Loucy (cell line): ENCODE results near the gene PDCD2.
A peak's percentile ranks its signal among the peaks of the same experiment; 100 is the strongest.
"Not testable (repeated sequence)": the region's sequence is repeated elsewhere in the genome, so short reads cannot be mapped to it uniquely, and the experiment has no call there.

Source experiments
- H2AFZ ChIP-seq: fragments of 200-600 bp; sonication (generic); 2 replicates; pipeline ENCODE4 v1.6.0; 2016; ENCODE audit warnings: antibody characterized with exemption, mild to moderate bottlenecking, low read length, moderate library complexity
- H3F3A ChIP-seq: fragments of 200-600 bp; 2 replicates; pipeline ENCODE4 v1.6.0; 2016; ENCODE audit warnings: antibody characterized with exemption, low read depth, mild to moderate bottlenecking
- H3K27me3 ChIP-seq: fragments of 200-600 bp; sonication (generic); 2 replicates; pipeline ENCODE4 v1.6.1; 2014; ENCODE audit warnings: low read length, mild to moderate bottlenecking; ENCODE audit not compliant: insufficient read depth, poor library complexity, severe bottlenecking
- H3K36me3 ChIP-seq: fragments of 200-600 bp; sonication (generic); 2 replicates; pipeline ENCODE4 v1.6.1; 2016; ENCODE audit warnings: low read length; ENCODE audit not compliant: insufficient read depth
- H3K4me1 ChIP-seq: fragments of 200-600 bp; sonication (generic); 2 replicates; pipeline ENCODE4 v1.5.1; 2014; ENCODE audit warnings: low read length, mild to moderate bottlenecking; ENCODE audit not compliant: insufficient read depth, poor library complexity, severe bottlenecking
- H3K4me2 ChIP-seq: fragments of 200-600 bp; sonication (generic); 2 replicates; pipeline ENCODE4 v1.6.0; 2014; ENCODE audit warnings: antibody characterized with exemption, low read length, low read depth, mild to moderate bottlenecking; ENCODE audit not compliant: poor library complexity, severe bottlenecking
- H3K4me3 ChIP-seq: fragments of 200-600 bp; sonication (generic); 2 replicates; pipeline ENCODE4 v1.5.1; 2014; ENCODE audit warnings: low read length, mild to moderate bottlenecking, mixed read lengths; ENCODE audit not compliant: poor library complexity, severe bottlenecking
- H3K79me2 ChIP-seq: fragments of 200-600 bp; sonication (generic); 2 replicates; pipeline ENCODE4 v1.6.1; 2014; ENCODE audit warnings: low read length; ENCODE audit not compliant: insufficient read depth
- H3K9ac ChIP-seq: fragments of 200-600 bp; sonication (generic); 2 replicates; pipeline ENCODE4 v1.6.0; 2014; ENCODE audit warnings: mild to moderate bottlenecking, low read depth, low read length, moderate library complexity; ENCODE audit not compliant: poor library complexity, severe bottlenecking
- H3K9me2 ChIP-seq: fragments of 200-600 bp; sonication (generic); replicated peaks from 2 replicates; pipeline ENCODE4 v1.6.1; 2016; ENCODE audit warnings: low read depth, low read length, mixed read lengths
- H3K9me3 ChIP-seq: fragments of 200-600 bp; sonication (generic); 2 replicates; pipeline ENCODE4 v1.6.1; 2014; ENCODE audit warnings: mild to moderate bottlenecking, antibody characterized with exemption, low read length, low read depth; ENCODE audit not compliant: insufficient read depth
- H4K20me1 ChIP-seq: fragments of 200-600 bp; sonication (generic); 2 replicates; pipeline ENCODE4 v1.6.0; 2014; ENCODE audit warnings: antibody characterized with exemption, low read length, mild to moderate bottlenecking; ENCODE audit not compliant: insufficient read depth, poor library complexity, severe bottlenecking
- EZH2phosphoT487 ChIP-seq: fragments of 200-600 bp; IDR thresholded peaks from 2 replicates; pipeline ENCODE4 v1.6.1; 2018; ENCODE audit warnings: antibody characterized with exemption, mild to moderate bottlenecking, moderate library complexity, borderline replicate concordance
- TF ChIP-seq, protein P1 (sequence below): fragments of 200-600 bp; sonication (generic); conservative IDR thresholded peaks from 2 replicates; pipeline ENCODE4 v1.5.1; 2014; ENCODE audit warnings: mild to moderate bottlenecking, antibody characterized with exemption, low read length

The PDCD2 gene, protein sequence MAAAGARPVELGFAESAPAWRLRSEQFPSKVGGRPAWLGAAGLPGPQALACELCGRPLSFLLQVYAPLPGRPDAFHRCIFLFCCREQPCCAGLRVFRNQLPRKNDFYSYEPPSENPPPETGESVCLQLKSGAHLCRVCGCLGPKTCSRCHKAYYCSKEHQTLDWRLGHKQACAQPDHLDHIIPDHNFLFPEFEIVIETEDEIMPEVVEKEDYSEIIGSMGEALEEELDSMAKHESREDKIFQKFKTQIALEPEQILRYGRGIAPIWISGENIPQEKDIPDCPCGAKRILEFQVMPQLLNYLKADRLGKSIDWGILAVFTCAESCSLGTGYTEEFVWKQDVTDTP

GRCh38 chr6:170584181-170584953, at the start of gene PDCD2:
PDCD2 (minus strand) TSS chr6:170584637; CDS start chr6:170584581, 56 bp downstream.
- Histone ChIP-seq H3K9me3 (no peaks in the 10 kb centered on the region; the same call in 1 of the 2 replicates), H3K9ac (peak within 1 kb of the TSS; percentile 82), H4K20me1 (peaks cover 14% of the 10 kb centered on the region), H3K27me3 (no peaks in the 10 kb centered on the region), H3K4me3 (peak within 1 kb of the TSS; percentile 88), H2AFZ (peak within 1 kb of the TSS; percentile 93), H3K4me1 (peaks cover 26% of the 10 kb centered on the region), H3K36me3 (peaks cover 5% of the 10 kb centered on the region; the same call in 1 of the 2 replicates), H3K4me2 (peak within 1 kb of the TSS; percentile 96), H3F3A (no peaks in the 10 kb centered on the region), H3K79me2 (peaks cover 28% of the 10 kb centered on the region), H3K9me2 (no peaks in the 10 kb centered on the region)
- TF ChIP-seq, protein P1, sequence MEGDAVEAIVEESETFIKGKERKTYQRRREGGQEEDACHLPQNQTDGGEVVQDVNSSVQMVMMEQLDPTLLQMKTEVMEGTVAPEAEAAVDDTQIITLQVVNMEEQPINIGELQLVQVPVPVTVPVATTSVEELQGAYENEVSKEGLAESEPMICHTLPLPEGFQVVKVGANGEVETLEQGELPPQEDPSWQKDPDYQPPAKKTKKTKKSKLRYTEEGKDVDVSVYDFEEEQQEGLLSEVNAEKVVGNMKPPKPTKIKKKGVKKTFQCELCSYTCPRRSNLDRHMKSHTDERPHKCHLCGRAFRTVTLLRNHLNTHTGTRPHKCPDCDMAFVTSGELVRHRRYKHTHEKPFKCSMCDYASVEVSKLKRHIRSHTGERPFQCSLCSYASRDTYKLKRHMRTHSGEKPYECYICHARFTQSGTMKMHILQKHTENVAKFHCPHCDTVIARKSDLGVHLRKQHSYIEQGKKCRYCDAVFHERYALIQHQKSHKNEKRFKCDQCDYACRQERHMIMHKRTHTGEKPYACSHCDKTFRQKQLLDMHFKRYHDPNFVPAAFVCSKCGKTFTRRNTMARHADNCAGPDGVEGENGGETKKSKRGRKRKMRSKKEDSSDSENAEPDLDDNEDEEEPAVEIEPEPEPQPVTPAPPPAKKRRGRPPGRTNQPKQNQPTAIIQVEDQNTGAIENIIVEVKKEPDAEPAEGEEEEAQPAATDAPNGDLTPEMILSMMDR = no peak
- no peak for TF ChIP-seq EZH2phosphoT487

DNA sequence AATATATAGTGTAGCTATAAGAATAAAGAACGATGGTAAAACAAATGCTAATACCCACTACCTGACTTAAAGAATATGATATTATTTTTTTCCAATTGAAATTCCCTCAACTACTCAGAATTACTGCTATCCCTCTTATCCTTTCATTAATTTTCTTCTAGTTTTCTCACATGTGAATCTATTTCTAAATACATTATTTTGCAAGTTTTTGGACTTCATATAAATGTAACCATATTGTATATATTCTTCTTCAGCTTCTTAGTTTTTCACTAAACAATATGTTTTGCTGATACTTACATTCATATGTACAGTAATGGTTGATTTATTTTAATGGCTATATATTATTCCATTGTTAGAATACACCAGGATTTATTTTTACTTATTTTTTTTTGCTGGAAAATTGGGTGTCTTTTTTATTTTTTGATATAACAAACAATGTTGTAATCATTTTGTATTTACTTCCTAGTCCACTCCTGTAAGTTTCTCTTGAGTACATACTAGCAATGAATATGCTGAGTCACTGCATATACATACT, 31.6 kb upstream of the PDCD2 start:
- not testable (repeated sequence) for H3K9me3 ChIP-seq, H3K4me3 ChIP-seq, H3K4me2 ChIP-seq, H3K27me3 ChIP-seq, H3K9ac ChIP-seq, H3F3A ChIP-seq, H3K4me1 ChIP-seq, H3K79me2 ChIP-seq, H2AFZ ChIP-seq, H3K36me3 ChIP-seq, H3K9me2 ChIP-seq, H4K20me1 ChIP-seq

GRCh38 chr6:170612256-170612804, 27.9 kb upstream of the PDCD2 start:
- H3K79me2 ChIP-seq, H3K27me3 ChIP-seq, H3K9me3 ChIP-seq, H3K9ac ChIP-seq, H3F3A ChIP-seq, H3K36me3 ChIP-seq, H2AFZ ChIP-seq, H3K4me1 ChIP-seq, H3K4me2 ChIP-seq, H4K20me1 ChIP-seq, H3K4me3 ChIP-seq, H3K9me2 ChIP-seq: not testable (repeated sequence)

DNA sequence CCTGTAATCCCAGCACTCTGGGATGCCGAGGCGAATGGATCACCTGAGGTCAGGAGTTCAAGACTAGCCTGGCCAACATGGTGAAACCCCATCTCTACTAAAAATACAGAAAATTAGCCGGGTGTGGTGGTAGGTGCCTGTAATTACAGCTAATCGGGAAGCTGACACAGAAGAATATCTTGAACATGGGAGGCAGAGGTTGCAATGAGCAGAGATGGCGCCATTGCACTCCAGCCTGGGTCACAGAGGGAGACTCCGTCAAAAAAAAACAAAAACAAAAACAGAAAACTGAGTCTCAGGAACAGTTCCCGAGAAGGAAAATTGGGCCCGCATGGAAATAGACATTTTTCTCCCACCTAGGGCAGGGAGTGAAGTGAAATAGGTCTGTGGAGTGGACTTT, 24.8 kb upstream of the PDCD2 start:
- not testable (repeated sequence) for H3K79me2 ChIP-seq, H3K9ac ChIP-seq, H3K27me3 ChIP-seq, H4K20me1 ChIP-seq, H3F3A ChIP-seq, H2AFZ ChIP-seq, H3K4me2 ChIP-seq, H3K36me3 ChIP-seq, H3K4me1 ChIP-seq, H3K9me3 ChIP-seq, H3K4me3 ChIP-seq, H3K9me2 ChIP-seq
